HG03064 (cell line): ENCODE measurements around the gene FAM107A.

Experiments used
- ATAC-seq: cut with Tn5 transposase; IDR thresholded peaks from one replicate; pipeline ENCODE4 v1.9.1; 2021; ENCODE audit warnings: low read depth; ENCODE audit not compliant: unreplicated experiment

FAM107A gene

DNA sequence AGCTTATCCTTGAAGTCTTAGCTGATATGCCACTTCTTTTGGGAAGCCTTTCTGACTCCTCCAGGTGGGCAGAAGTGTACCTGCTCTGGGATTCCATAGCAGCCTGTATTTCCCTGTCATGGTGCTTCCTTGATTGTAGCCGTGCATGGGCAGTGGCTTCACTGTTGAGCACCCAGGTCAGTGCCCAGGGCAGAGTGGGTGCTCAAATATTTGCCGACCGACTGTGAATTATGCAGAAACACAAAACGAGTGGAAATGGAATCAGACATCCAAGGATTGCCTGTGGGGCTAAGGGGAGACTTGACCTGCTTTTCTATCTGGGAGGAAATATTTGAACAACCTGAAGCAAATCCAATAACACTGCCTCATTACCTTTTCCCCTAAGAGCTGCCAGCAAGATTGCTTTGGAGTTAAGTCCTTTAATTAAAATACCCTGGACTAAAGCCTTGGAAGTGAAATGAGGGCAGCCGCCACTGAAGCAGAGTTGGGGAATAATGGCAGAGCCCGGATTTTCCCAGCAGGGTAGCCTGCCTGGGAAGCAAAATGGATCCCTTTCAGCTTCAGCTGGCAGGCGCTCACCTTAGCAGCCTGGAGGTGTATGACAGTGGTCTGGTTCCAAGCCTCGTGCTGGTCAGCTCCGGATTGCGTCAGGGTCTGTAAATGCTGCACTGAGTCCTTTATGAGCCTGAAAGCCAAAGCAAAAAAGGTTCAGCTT, 55.1 kb downstream of the FAM107A start:
- no peak for ATAC-seq

GRCh38 chr3:58521336-58521670, 55.9 kb downstream of the FAM107A start:
- no peak for ATAC-seq

DNA sequence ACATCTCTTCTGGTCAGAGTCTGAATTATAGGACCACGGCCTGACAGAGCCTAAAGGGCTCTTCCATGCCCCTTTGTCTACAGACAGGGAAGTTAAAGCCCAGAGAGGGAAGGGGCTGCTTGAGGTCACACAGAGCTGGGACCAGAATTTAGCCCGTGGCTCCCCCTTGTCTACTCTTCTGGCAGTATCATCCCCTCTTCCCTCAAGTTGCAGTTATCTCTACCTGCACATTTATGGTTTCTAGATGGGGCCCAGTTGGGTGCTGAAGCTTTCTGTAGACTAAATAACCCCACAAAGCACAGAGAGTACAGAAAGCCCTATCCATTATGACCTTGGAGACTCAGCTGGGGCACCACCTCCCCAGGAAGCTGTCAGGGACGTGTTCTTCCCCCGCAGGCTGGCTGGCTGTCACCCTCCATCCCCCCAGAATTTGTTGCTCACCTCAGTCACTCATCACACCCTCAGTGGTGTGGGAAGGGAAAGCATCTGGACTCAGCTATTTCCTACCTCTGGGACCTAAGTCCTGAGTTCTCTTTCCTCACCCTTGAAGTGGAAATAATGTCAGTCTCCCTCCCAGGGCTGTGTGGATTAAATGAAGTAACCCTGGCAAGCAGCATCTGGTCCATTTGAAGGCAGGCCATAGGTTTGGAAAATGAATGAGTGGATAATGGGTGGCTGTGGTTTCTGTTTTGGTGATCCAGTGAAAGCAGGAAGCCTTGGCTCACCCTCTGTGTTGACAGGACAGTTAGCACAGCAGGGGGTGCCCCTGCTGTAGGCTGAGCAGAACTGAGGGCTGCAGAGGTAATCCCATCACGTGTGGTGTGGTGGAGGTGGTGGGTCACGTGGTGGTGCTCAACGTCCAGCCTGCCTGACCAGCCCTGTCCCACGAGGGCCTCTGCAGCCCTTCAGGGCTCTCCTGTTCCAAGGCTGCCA, 56.5 kb downstream of the FAM107A start:
- ATAC-seq: no peak

DNA sequence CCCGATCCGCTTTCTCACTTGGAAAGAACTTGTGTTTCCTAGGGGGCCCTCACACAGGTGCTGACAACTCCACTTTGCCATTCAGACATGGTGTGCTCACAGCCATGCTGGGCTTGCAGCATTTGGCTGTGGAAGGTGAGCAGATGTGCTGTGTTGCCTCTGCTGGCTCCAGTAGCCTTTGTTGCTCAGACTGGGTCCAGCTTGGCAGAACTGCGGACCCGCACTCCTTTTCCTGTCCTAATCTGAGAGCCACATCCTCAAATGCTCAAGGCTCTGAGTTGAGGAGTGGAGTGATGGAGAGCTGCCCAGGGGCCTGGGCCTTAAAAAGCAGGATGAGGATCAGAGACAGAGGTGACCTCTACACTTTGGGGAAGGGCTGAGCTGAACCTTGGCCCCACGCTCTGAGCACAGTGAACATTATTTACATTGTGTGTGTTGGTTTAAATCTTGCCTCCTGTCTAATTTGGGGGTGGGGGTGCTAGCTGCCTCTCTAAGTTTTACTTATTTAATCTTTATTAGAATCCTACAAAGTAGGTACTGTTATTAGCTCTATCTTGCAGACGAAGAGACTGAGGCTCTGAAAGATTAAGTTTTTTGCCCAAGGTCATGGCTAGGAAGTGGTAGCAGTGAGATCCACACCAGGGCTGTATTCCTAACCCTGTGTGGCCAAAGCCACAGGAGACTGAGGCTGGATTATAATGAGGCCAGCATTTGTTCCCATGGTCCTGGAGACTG, 57.4 kb downstream of the FAM107A start:
- no peak for ATAC-seq

GRCh38 chr3:58518291-58518789, 58.9 kb downstream of the FAM107A start:
- ATAC-seq: no peak

GRCh38 chr3:58514405-58514804, 62.8 kb downstream of the FAM107A start:
- ATAC-seq: no peak
